ENCODE data around the gene RNF212. TPM values are rescaled to one million over a fixed set of nuclear protein-coding genes. Genes with fewer than 3 reads are reported as not detected.

Gene RNF212
- total RNA-seq, 4 donors from 2014 or later = 3.4 to 9.3 (median 6.6) TPM

DNA sequence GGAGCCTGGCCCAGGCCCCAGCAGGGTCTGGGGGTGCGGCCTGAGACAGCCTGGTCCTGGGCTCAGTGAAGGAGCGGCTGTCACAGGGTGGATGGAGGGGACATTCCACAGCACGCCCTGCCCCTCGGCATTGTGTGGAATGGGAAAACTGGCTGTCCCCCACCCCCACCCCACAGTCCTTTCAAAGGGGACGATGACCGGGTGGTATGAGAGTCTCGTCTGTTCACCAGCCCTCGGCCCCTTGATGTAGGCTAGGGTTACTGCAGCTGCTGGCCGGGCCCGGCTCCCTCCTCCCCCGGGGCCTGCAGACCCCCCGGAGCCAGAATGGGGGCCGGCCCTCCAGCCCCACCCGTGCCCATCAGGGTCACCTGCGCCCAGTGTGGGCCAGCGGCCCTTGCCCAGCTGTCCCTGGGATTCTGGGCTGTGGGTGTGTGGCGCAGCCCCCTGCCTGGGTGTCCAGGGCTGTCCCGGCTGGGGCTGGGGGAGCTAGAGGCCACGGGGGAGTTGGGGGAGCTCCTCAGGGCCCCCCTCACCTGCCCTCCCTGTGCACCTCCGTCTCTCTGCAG is 90.2 kb downstream of the RNF212 start:
- DNase-seq (ENCODE audit: low spot score) (no peak), ATAC-seq (ENCODE audit: low FRiP score) (no peak)
- no peak for TF ChIP-seq CTCF (IDR thresholded peaks at IDR 0.05)

- ATAC-seq (ENCODE audit: low FRiP score) (no peak), DNase-seq (ENCODE audit: low spot score) (no peak)
- TF ChIP-seq CTCF (IDR thresholded peaks at IDR 0.05) = no peak
Measured at GRCh38 chr4:1022739-1023066, 90.7 kb downstream of the RNF212 start.

GRCh38 chr4:1022051-1022738 is 91.2 kb downstream of the RNF212 start:
- ATAC-seq (ENCODE audit: low FRiP score) = no peak
- TF ChIP-seq CTCF (IDR thresholded peaks at IDR 0.05) = no peak
- no peak for DNase-seq (ENCODE audit: low spot score)

Small RNA genes lying within 50 kb of the gene (small RNA-seq; reads per million reads assigned to genes)
- gene RF00554 = not detected

Other genes starting within 250 kb of the RNF212 start
- 100 to 1,000 TPM in 2 of 4 donors, 10 to 100 TPM in 2; 62.3 to 126 (median 85.4) TPM for gene GAK, start 181.2 kb downstream of the RNF212 start, total RNA-seq
- gene TMEM175, start 181.1 kb downstream of the RNF212 start, total RNA-seq = 10 to 100 TPM; 21.9 to 35.3 (median 23.1) TPM
- 10 to 100 TPM in 1 of 4 donors, 1 to 10 TPM in 3; 4.8 to 10.2 (median 8.1) TPM for gene DGKQ, start 140.0 kb downstream of the RNF212 start, total RNA-seq
- gene IDUA, start 126.5 kb downstream of the RNF212 start, total RNA-seq = 10 to 100 TPM; 15.5 to 32.2 (median 16.9) TPM
- under 1 TPM in 2 of 4 donors, not detected in 2; 0.09 to 0.12 TPM for gene SLC26A1, start 120.2 kb downstream of the RNF212 start, total RNA-seq
- 10 to 100 TPM; 25.1 to 91.7 (median 68.8) TPM for gene FGFRL1, start 101.9 kb downstream of the RNF212 start, total RNA-seq
- gene SPON2, start 59.0 kb upstream of the RNF212 start, total RNA-seq = 10 to 100 TPM; 14.2 to 99.5 (median 30.1) TPM
- gene CTBP1, start 135.6 kb upstream of the RNF212 start, total RNA-seq = 100 to 1,000 TPM; 102 to 137 (median 132) TPM
- gene MAEA, start 176.3 kb upstream of the RNF212 start, total RNA-seq = 10 to 100 TPM; 38.8 to 71.2 (median 51.8) TPM
- gene UVSSA, start 233.6 kb upstream of the RNF212 start, total RNA-seq = 10 to 100 TPM; 10.2 to 28.2 (median 13.0) TPM